ENCODE results near the gene CPVL. TPM values are rescaled to one million over a fixed set of nuclear protein-coding genes. Genes with fewer than 3 reads are reported as not detected.

The CPVL gene
- total RNA-seq, 1 experiment from 2014 or later, result 1.1 TPM

DNA sequence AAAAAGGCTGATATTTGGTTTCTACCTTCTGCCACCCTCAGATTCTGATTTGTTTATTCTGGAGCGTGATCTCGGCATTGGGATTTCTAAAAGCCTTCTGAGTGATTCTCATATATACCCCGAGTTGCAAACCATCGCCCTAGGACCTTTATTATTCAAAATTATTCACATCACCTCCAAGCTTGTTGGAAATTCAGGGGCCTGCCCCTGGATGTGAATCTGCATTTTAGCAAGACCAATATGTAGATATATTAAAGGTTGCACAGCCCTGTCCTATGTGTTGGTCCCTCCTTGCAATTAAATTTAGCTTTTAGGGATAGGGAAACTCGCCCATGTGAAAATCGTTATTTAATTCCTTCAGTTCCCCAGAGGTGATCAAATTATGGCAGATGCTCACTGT lies 39.3 kb upstream of the CPVL start:
- ATAC-seq (no peak), DNase-seq (ENCODE audit: low read depth, low spot score) (no peak)
- H3K27me3 ChIP-seq (ENCODE audit: control insufficient read depth, insufficient read depth, low read length), result peaks cover 15% of the 10 kb centered on the region
- intact Hi-C loops (cut with micrococcal nuclease; ENCODE audit: unreplicated experiment) (loop anchor here (5.0 kb wide), 1 partner anchor 222 kb away; no protein-coding TSS in a partner anchor), in situ Hi-C loops (cut with HindIII; ENCODE audit: low pct_unique_long_range_greater_than_20kb, low sequenced_read_pairs) (no loop called here)
- H3K36me3 ChIP-seq (ENCODE audit: control insufficient read depth, insufficient read depth, low read length), result no peaks in the 10 kb centered on the region
- no peak overlapping the region for H3K4me3 ChIP-seq (ENCODE audit: low read depth in 2 of 2, low read length in 2 of 2)
- BruUV-seq (replicated peaks), result no TSS peak
- POLR2A ChIA-PET, result no interaction called here
- H3K27ac ChIP-seq (ENCODE audit: low read length), result no peak overlapping the region
- no peaks in the 10 kb centered on the region for H3K9me3 ChIP-seq (ENCODE audit: control insufficient read depth, insufficient read depth, low read depth, low read length)
- TF ChIP-seq TCF7L2 (IDR thresholded peaks at IDR 0.05; ENCODE audit: low read depth, low read length), result no peak
- TF ChIP-seq, protein P1, sequence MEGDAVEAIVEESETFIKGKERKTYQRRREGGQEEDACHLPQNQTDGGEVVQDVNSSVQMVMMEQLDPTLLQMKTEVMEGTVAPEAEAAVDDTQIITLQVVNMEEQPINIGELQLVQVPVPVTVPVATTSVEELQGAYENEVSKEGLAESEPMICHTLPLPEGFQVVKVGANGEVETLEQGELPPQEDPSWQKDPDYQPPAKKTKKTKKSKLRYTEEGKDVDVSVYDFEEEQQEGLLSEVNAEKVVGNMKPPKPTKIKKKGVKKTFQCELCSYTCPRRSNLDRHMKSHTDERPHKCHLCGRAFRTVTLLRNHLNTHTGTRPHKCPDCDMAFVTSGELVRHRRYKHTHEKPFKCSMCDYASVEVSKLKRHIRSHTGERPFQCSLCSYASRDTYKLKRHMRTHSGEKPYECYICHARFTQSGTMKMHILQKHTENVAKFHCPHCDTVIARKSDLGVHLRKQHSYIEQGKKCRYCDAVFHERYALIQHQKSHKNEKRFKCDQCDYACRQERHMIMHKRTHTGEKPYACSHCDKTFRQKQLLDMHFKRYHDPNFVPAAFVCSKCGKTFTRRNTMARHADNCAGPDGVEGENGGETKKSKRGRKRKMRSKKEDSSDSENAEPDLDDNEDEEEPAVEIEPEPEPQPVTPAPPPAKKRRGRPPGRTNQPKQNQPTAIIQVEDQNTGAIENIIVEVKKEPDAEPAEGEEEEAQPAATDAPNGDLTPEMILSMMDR (IDR thresholded peaks at IDR 0.05), result no peak
- no peak for TF ChIP-seq POLR2AphosphoS5 (IDR thresholded peaks at IDR 0.05; ENCODE audit: low read depth, low read length)
- TF ChIP-seq SIN3A (IDR thresholded peaks at IDR 0.05; ENCODE audit: borderline replicate concordance, insufficient read depth, low read depth, low read length), result no peak
- TF ChIP-seq, protein P2, sequence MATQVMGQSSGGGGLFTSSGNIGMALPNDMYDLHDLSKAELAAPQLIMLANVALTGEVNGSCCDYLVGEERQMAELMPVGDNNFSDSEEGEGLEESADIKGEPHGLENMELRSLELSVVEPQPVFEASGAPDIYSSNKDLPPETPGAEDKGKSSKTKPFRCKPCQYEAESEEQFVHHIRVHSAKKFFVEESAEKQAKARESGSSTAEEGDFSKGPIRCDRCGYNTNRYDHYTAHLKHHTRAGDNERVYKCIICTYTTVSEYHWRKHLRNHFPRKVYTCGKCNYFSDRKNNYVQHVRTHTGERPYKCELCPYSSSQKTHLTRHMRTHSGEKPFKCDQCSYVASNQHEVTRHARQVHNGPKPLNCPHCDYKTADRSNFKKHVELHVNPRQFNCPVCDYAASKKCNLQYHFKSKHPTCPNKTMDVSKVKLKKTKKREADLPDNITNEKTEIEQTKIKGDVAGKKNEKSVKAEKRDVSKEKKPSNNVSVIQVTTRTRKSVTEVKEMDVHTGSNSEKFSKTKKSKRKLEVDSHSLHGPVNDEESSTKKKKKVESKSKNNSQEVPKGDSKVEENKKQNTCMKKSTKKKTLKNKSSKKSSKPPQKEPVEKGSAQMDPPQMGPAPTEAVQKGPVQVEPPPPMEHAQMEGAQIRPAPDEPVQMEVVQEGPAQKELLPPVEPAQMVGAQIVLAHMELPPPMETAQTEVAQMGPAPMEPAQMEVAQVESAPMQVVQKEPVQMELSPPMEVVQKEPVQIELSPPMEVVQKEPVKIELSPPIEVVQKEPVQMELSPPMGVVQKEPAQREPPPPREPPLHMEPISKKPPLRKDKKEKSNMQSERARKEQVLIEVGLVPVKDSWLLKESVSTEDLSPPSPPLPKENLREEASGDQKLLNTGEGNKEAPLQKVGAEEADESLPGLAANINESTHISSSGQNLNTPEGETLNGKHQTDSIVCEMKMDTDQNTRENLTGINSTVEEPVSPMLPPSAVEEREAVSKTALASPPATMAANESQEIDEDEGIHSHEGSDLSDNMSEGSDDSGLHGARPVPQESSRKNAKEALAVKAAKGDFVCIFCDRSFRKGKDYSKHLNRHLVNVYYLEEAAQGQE (IDR thresholded peaks at IDR 0.05; ENCODE audit: insufficient read depth in 1 of 2, low read depth in 2 of 2, low read length in 1 of 2), result no peak
- no peaks in the 10 kb centered on the region for H3K4me1 ChIP-seq (ENCODE audit: control insufficient read depth, insufficient read depth, low read length)
- CTCF ChIA-PET, result no interaction called here

DNA sequence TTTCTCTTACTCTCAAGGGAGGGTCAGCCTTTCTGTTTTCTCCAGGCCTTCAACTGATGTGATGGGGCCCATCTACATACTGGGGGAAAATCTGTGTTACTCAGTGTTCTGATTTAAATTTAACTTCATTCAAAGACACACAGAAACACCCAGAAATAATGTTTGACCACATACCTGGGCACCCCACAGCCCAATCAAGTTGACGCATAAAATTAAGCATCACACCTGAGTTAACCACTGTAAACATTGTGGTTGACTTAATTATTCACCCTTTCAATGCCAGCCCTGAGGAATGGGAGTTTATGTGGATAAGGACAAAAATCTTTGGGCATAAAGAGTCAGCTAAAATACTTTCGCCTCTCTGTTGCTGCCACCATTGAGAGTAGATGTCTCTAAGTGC lies 38.3 kb upstream of the CPVL start:
- Histone ChIP-seq H3K27me3 (ENCODE audit: control insufficient read depth, insufficient read depth, low read length) (peaks cover 14% of the 10 kb centered on the region), H3K4me3 (ENCODE audit: low read depth in 2 of 2, low read length in 2 of 2) (no peak overlapping the region), H3K9me3 (ENCODE audit: control insufficient read depth, insufficient read depth, low read depth, low read length) (no peaks in the 10 kb centered on the region), H3K36me3 (ENCODE audit: control insufficient read depth, insufficient read depth, low read length) (no peaks in the 10 kb centered on the region), H3K4me1 (ENCODE audit: control insufficient read depth, insufficient read depth, low read length) (no peaks in the 10 kb centered on the region), H3K27ac (ENCODE audit: low read length) (no peak overlapping the region)
- no peak for DNase-seq (ENCODE audit: low read depth, low spot score)
- intact Hi-C loops (cut with micrococcal nuclease; ENCODE audit: unreplicated experiment) (no loop called here), in situ Hi-C loops (cut with HindIII; ENCODE audit: low pct_unique_long_range_greater_than_20kb, low sequenced_read_pairs) (no loop called here)
- no TSS peak for BruUV-seq (replicated peaks)
- CTCF ChIA-PET, result no interaction called here
- POLR2A ChIA-PET, result no interaction called here
- ATAC-seq, result no peak
- TF ChIP-seq, protein P2 (IDR thresholded peaks at IDR 0.05; ENCODE audit: insufficient read depth in 1 of 2, low read depth in 2 of 2, low read length in 1 of 2), result no peak
- TF ChIP-seq TCF7L2 (IDR thresholded peaks at IDR 0.05; ENCODE audit: low read depth, low read length) (no peak), SIN3A (IDR thresholded peaks at IDR 0.05; ENCODE audit: borderline replicate concordance, insufficient read depth, low read depth, low read length) (no peak), POLR2AphosphoS5 (IDR thresholded peaks at IDR 0.05; ENCODE audit: low read depth, low read length) (no peak)
- TF ChIP-seq, protein P1 (IDR thresholded peaks at IDR 0.05), result no peak

Measured in Panc1 (cell line).